CD4-positive, alpha-beta T cell treated with Interleukin-4 for 1 hour (primary cell): ENCODE measurements around the gene OSBPL5.
A peak's percentile ranks its signal among the peaks of the same experiment; 100 is the strongest.
"Not testable (repeated sequence)": the region's sequence is repeated elsewhere in the genome, so short reads cannot be mapped to it uniquely, and the experiment has no call there.

Experiments used
- DNase-seq, 2 donors: peaks; one replicate each; pipeline ENCODE4 v3.0.0-alpha.2; 2020 to 2022

OSBPL5 gene

GRCh38 chr11:3080104-3080503 is 85.0 kb downstream of the OSBPL5 start:
- no peak for DNase-seq

- no peak for DNase-seq
Observed at GRCh38 chr11:3077846-3078440, 87.2 kb downstream of the OSBPL5 start.

- no peak for DNase-seq
Observed at GRCh38 chr11:3077189-3077836, 87.8 kb downstream of the OSBPL5 start.

GRCh38 chr11:3074912-3075589 is 90.1 kb downstream of the OSBPL5 start:
- no peak for DNase-seq

- no peak for DNase-seq
Observed at GRCh38 chr11:3073029-3073435, 92.1 kb downstream of the OSBPL5 start.

GRCh38 chr11:3069425-3069824 is 95.7 kb downstream of the OSBPL5 start:
- DNase-seq = no peak

- not testable (repeated sequence) for DNase-seq
Observed at GRCh38 chr11:3066308-3066707, 98.8 kb downstream of the OSBPL5 start.

- DNase-seq = not testable (repeated sequence)
Observed at GRCh38 chr11:3064709-3065108, 100.4 kb downstream of the OSBPL5 start.

- DNase-seq = not testable (repeated sequence)
Observed at GRCh38 chr11:3063876-3064275, 101.2 kb downstream of the OSBPL5 start.

- not testable (repeated sequence) for DNase-seq
Observed at GRCh38 chr11:3063432-3063831, 101.7 kb downstream of the OSBPL5 start.

- DNase-seq = no peak
Observed at GRCh38 chr11:3060436-3061025, 104.6 kb downstream of the OSBPL5 start.

GRCh38 chr11:3058753-3059664 is 106.1 kb downstream of the OSBPL5 start:
- no peak for DNase-seq

GRCh38 chr11:3057069-3057963 is 107.8 kb downstream of the OSBPL5 start, which contains the start of gene CARS1:
Gene CARS1 (minus strand): TSS chr11:3057423. CDS start chr11:3057367, 56 bp downstream.
- peak; percentile 93 to 94 for DNase-seq

GRCh38 chr11:3056296-3057068 is 108.6 kb downstream of the OSBPL5 start:
- peak in 1 of 2 donors; percentile 42 for DNase-seq

GRCh38 chr11:3055891-3056290 is 109.2 kb downstream of the OSBPL5 start:
- no peak for DNase-seq

GRCh38 chr11:3052567-3052966 is 112.5 kb downstream of the OSBPL5 start:
- DNase-seq = no peak

GRCh38 chr11:3052109-3052479 is 113.0 kb downstream of the OSBPL5 start:
- DNase-seq = no peak

GRCh38 chr11:3051196-3052108 is 113.7 kb downstream of the OSBPL5 start:
- DNase-seq = no peak

- DNase-seq = no peak
Observed at GRCh38 chr11:3050386-3051195, 114.5 kb downstream of the OSBPL5 start.
